Stomach (tissue), 9 donors: ENCODE data around the gene YPEL1. TPM values are rescaled to one million over a fixed set of nuclear protein-coding genes. Genes with fewer than 3 reads are reported as not detected.

ENCODE experiments used
- DNase-seq, 2 donors: peaks; one replicate each; pipeline versions ENCODE4 v3.0.0 to v3.0.0-alpha.2; 2013 to 2019
- H3K27ac ChIP-seq, 5 donors: fragments of 200-600 bp in 4 of 5; sonication (generic) in 4 of 5; one replicate each; pipeline ENCODE4 v1.5.1; 2013 to 2019; ENCODE audit warnings: mild to moderate bottlenecking in 1 of 5, moderate library complexity in 1 of 5
- H3K27me3 ChIP-seq, 3 donors: fragments of 200-600 bp; sonication (generic); one replicate each; pipeline ENCODE4 v1.5.1; 2017 to 2019; ENCODE audit warnings: mixed run types in 1 of 3
- H3K36me3 ChIP-seq, 4 donors: fragments of 200-600 bp; sonication (generic); 1 replicate in 3 of 4; 2 replicates in 1 of 4; pipeline ENCODE4 v1.5.1; 2016 to 2019
- H3K4me1 ChIP-seq, 4 donors: fragments of 200-600 bp; sonication (generic); one replicate each; pipeline ENCODE4 v1.5.1; 2016 to 2019
- H3K4me3 ChIP-seq, 4 donors: fragments of 200-600 bp; sonication (generic) in 3 of 4; one replicate each; pipeline ENCODE4 v1.5.1; 2016 to 2019; ENCODE audit warnings: mild to moderate bottlenecking in 1 of 4
- H3K9me3 ChIP-seq, 4 donors: fragments of 200-600 bp; sonication (generic); one replicate each; pipeline ENCODE4 v1.5.1; 2016 to 2019
- EP300 ChIP-seq: sonication (generic); formaldehyde crosslinking; IDR thresholded peaks from one replicate; pipeline ENCODE4 v1.6.1; 2017; ENCODE audit warnings: antibody characterized with exemption
- POLR2A ChIP-seq, 4 donors: fragments of 450-650 bp; IDR thresholded peaks; one replicate each; pipeline ENCODE4 v1.6.1; 2016; ENCODE audit warnings: antibody characterized with exemption in 4 of 4, control low read depth in 2 of 4, mild to moderate bottlenecking in 1 of 4, moderate library complexity in 1 of 4
- POLR2AphosphoS5 ChIP-seq, 3 donors: sonication (generic); formaldehyde crosslinking; IDR thresholded peaks; one replicate each; pipeline ENCODE4 v1.6.1; 2016; ENCODE audit warnings: antibody characterized with exemption in 3 of 3
- WGBS, 5 donors: extraction: QIAGEN DNeasy Blood & Tissue Kit in 3 of 5; methylation state at CpG; one replicate each; pipeline versions ENCODE4 v1.1.5 to v1.1.7; 2013 to 2018; 5-methylcytosine and 5-hydroxymethylcytosine counted together
- intact Hi-C: fragments of 100-400 bp; cut with DNase I; formaldehyde crosslinking; loops from one replicate; pipeline ENCODE4 v1.15.1; 2023; ENCODE audit warnings: low total_unique reads
- polyA plus RNA-seq, 3 donors: library from polyadenylated mRNA; stranded (reverse); fragments of 200-250 nt; gene quantifications; one replicate each; pipeline ENCODE4 v1.2.3, GENCODE V29; 2013
- total RNA-seq, 5 donors: library from RNA; depleted of rRNA; stranded (reverse); fragments of >200 nt; gene quantifications; one replicate each; pipeline versions ENCODE4 v1.1.0 to v1.2.3, GENCODE V29; 2014 to 2016
- TF ChIP-seq, protein P1 (sequence below), 7 experiments: fragments of 450-650 bp in 4 of 7; fragments of 200-600 bp in 3 of 7; sonication (generic) in 3 of 7; IDR thresholded peaks; one replicate each; pipeline ENCODE4 v1.5.1; 2016 to 2019; ENCODE audit warnings: antibody characterized with exemption in 7 of 7, control low read depth in 2 of 7, mild to moderate bottlenecking in 1 of 7
- donor health status: healthy with polysubstance abuse.
- donor health status: Bipolar disorder and iron deficiency.
- donor health status: healthy.

YPEL1 gene
- total and polyA plus RNA-seq, 8 donors: 0.58 to 22.2 (median 4.4) TPM

DNA sequence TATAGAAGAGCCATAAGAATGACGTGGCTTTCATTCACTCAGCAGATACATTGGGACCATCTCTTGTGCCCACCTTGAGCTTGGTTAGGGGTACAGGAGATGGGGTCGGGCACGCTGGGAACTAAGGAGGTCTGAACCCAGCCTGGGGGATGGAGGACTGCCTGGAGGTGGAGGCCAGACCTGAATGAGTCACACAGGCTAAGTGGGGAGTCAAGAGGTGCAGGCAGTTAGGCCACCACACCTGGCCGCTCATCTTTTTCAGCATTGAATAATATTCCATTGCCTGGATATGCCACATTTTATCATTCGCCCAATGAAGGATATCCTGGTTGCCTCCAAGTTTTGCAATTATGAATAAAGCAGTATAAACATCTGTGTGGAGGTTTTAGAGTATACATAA is 73.6 kb downstream of the YPEL1 start:
- 86 to 97% (median 95%) methylated on average over 5 of the region's 5 CpGs for WGBS, 5 donors
- no peak overlapping the region for H3K27ac ChIP-seq

GRCh38 chr22:21660904-21661303 is 74.7 kb downstream of the YPEL1 start:
- no peaks in the 10 kb centered on the region for H3K9me3 ChIP-seq
- 76 to 94% (median 80%) methylated on average over 7 of the region's 7 CpGs for WGBS, 5 donors
- DNase-seq: no peak
- H3K36me3 ChIP-seq: no peaks in the 10 kb centered on the region
- intact Hi-C loops: no loop called here
- no peak overlapping the region for H3K27ac ChIP-seq
- peaks cover 4 to 28% (median 24%) of the 10 kb centered on the region in 4 donors for H3K4me1 ChIP-seq
- no peak for TF ChIP-seq POLR2AphosphoS5 (IDR thresholded peaks at IDR 0.05)
- TF ChIP-seq POLR2A (IDR thresholded peaks at IDR 0.05): no peak
- no peak for TF ChIP-seq EP300
- TF ChIP-seq, protein P1, sequence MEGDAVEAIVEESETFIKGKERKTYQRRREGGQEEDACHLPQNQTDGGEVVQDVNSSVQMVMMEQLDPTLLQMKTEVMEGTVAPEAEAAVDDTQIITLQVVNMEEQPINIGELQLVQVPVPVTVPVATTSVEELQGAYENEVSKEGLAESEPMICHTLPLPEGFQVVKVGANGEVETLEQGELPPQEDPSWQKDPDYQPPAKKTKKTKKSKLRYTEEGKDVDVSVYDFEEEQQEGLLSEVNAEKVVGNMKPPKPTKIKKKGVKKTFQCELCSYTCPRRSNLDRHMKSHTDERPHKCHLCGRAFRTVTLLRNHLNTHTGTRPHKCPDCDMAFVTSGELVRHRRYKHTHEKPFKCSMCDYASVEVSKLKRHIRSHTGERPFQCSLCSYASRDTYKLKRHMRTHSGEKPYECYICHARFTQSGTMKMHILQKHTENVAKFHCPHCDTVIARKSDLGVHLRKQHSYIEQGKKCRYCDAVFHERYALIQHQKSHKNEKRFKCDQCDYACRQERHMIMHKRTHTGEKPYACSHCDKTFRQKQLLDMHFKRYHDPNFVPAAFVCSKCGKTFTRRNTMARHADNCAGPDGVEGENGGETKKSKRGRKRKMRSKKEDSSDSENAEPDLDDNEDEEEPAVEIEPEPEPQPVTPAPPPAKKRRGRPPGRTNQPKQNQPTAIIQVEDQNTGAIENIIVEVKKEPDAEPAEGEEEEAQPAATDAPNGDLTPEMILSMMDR (IDR thresholded peaks at IDR 0.05): no peak
- no peak overlapping the region for H3K4me3 ChIP-seq
- H3K27me3 ChIP-seq: peaks cover 0 to 16% (median 0%) of the 10 kb centered on the region in 3 donors

More for the DNA sequence above, 73.6 kb downstream of the YPEL1 start:
- Histone ChIP-seq H3K4me3 (no peak overlapping the region), H3K9me3 (no peaks in the 10 kb centered on the region), H3K4me1 (peaks cover 4 to 26% (median 25%) of the 10 kb centered on the region in 4 donors), H3K36me3 (no peaks in the 10 kb centered on the region), H3K27me3 (peaks cover 0 to 14% (median 0%) of the 10 kb centered on the region in 3 donors)
- TF ChIP-seq POLR2AphosphoS5 (IDR thresholded peaks at IDR 0.05): no peak
- TF ChIP-seq EP300: no peak
- TF ChIP-seq, protein P1 (IDR thresholded peaks at IDR 0.05): no peak
- no peak for TF ChIP-seq POLR2A (IDR thresholded peaks at IDR 0.05)
- intact Hi-C loops: no loop called here
- no peak for DNase-seq

GRCh38 chr22:21659864-21660525 is 75.6 kb downstream of the YPEL1 start:
- intact Hi-C loops: no loop called here
- TF ChIP-seq POLR2AphosphoS5 (IDR thresholded peaks at IDR 0.05): no peak
- no peak for TF ChIP-seq EP300
- TF ChIP-seq POLR2A (IDR thresholded peaks at IDR 0.05): no peak
- TF ChIP-seq, protein P1 (IDR thresholded peaks at IDR 0.05): no peak
- 77 to 87% (median 85%) methylated on average over 5 to 7 of the region's 7 CpGs for WGBS, 5 donors
- Histone ChIP-seq H3K27ac (no peak overlapping the region), H3K4me1 (peaks cover 0 to 20% (median 18%) of the 10 kb centered on the region in 4 donors), H3K9me3 (no peaks in the 10 kb centered on the region), H3K27me3 (peaks cover 0 to 18% (median 0%) of the 10 kb centered on the region in 3 donors), H3K4me3 (no peak overlapping the region), H3K36me3 (no peaks in the 10 kb centered on the region)
- DNase-seq: no peak

DNA sequence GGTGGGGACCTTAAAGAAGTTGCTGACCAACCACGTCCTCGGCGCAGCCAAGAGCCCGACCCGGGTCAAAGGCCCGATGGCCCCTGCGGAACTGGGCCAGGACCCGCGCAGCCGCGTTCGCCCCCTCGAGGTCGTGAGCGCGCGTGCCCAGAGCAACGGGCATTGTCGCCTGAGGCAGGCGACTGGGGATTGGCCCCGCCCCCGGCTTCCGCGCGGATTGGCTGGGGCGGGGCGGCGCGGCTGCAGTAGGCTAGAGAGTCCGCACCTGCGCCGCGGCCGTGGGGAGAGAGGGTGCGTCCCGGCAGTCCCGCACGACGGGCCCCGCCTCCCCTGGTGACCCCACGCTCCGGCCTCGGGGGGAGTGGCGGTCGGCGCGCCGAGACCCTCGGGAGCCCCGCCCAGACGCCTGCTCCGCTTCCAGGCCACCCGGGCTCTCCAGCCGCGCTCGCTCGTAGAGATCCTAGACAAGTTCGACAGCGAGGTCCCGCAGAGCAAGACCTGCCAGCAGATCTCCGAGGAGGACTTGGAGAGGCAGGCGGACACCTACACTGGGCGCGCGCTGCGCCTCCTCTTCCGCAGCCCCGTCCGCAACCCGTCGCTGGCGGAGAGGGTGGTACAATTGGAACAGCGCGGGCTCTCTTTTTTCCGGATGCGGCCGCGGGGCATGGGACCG is 78.1 kb downstream of the YPEL1 start:
- WGBS, 5 donors: 0 to 2% (median 1%) methylated on average over 4 to 79 of the region's 79 CpGs
- intact Hi-C loops: no loop called here
- Histone ChIP-seq H3K27me3 (peaks cover 0 to 18% (median 0%) of the 10 kb centered on the region in 3 donors), H3K36me3 (no peaks in the 10 kb centered on the region), H3K27ac (peak overlapping the region in 4 of 5 donors; percentile 26 to 53 (median 48)), H3K4me3 (peak overlapping the region; percentile 53 to 75 (median 68)), H3K4me1 (peaks cover 2 to 26% (median 22%) of the 10 kb centered on the region in 4 donors), H3K9me3 (no peaks in the 10 kb centered on the region)
- peak; percentile 86 to 92 for DNase-seq
- TF ChIP-seq EP300: no peak
- TF ChIP-seq, protein P1 (IDR thresholded peaks at IDR 0.05): peak in 1 of 7 experiments; percentile 14
